GM12878 (cell line): ENCODE measurements around the gene S1PR4. TPM values are rescaled to one million over a fixed set of nuclear protein-coding genes. Genes with fewer than 3 reads are reported as not detected.

ENCODE experiments used
- ATAC-seq: fragments of 200-7000 bp; cut with Tn5 transposase; 3 replicates; pipeline ENCODE4 v1.9.1; 2020; ENCODE audit warnings: mild to moderate bottlenecking, moderate library complexity
- BruUV-seq: library from RNA; stranded (reverse); fragments of 400-500 nt; replicated peaks from 2 replicates; lab custom pipeline; 2021; lab: Mats Ljungman, UMichigan
- CTCF ChIA-PET: fragments of 300-600 bp; sonication (Branson Sonifier 250); formaldehyde crosslinking; extraction: SDS; loops from one replicate; lab custom pipeline; 2021; ENCODE audit warnings: inconsistent platforms; lab: Yijun Ruan, JAX
- POLR2A ChIA-PET: fragments of 350-600 bp; formaldehyde crosslinking; extraction: SDS; loops from one replicate; lab custom pipeline; 2021; ENCODE audit warnings: inconsistent platforms; lab: Charles Lee
- RAD21 ChIA-PET: fragments of 300-600 bp; sonication (Branson Sonifier 250); formaldehyde crosslinking; loops from one replicate; lab custom pipeline; 2023; ENCODE audit warnings: antibody characterized with exemption; ENCODE audit not compliant: unreplicated experiment; lab: Charles Lee
- SMC1A ChIA-PET: fragments of 300-600 bp; sonication (Branson Sonifier 250); formaldehyde crosslinking; loops from one replicate; lab custom pipeline; 2023; ENCODE audit not compliant: unreplicated experiment, uncharacterized antibody; lab: Charles Lee
- DNase-seq: peaks from one replicate; pipeline ENCODE4 v3.0.0-alpha.2; 2011; ENCODE audit warnings: low read depth, low spot score
- FAIRE-seq: peaks from 3 replicates; lab custom pipeline; 2011; peaks lifted over from hg19 to GRCh38; lab: Jason Lieb, UNC
- H2AFZ ChIP-seq: 2 replicates; pipeline ENCODE4 v1.6.0; 2011; ENCODE audit warnings: low read depth, low read length, control low read depth; ENCODE audit not compliant: control insufficient read depth
- H3K27ac ChIP-seq: 2 replicates; pipeline ENCODE4 v1.5.1; 2011; ENCODE audit warnings: control low read depth; ENCODE audit not compliant: control insufficient read depth, insufficient read depth
- H3K27me3 ChIP-seq, 2 experiments: replicated peaks in 1 of 2; 2 replicates each; pipeline versions ENCODE4 v1.6.0 to v1.6.1; 2011; ENCODE audit warnings: low read length in 1 of 2; ENCODE audit not compliant: control insufficient read depth in 2 of 2, insufficient read depth in 2 of 2
- H3K36me3 ChIP-seq, 2 experiments: 2 replicates each; pipeline ENCODE4 v1.5.1; 2011; ENCODE audit warnings: low read length in 1 of 2; ENCODE audit not compliant: control insufficient read depth in 2 of 2, insufficient read depth in 2 of 2
- H3K4me1 ChIP-seq: 2 replicates; pipeline ENCODE4 v1.6.1; 2011; ENCODE audit warnings: mild to moderate bottlenecking, low read length, moderate library complexity, mixed read lengths; ENCODE audit not compliant: control insufficient read depth, insufficient read depth
- H3K4me2 ChIP-seq: 2 replicates; pipeline ENCODE4 v1.6.0; 2011; ENCODE audit warnings: control low read depth; ENCODE audit not compliant: control insufficient read depth, insufficient read depth
- H3K4me3 ChIP-seq: fragments of 200-600 bp; sonication (generic); 2 replicates; pipeline ENCODE4 v1.5.1; 2016
- H3K79me2 ChIP-seq: 2 replicates; pipeline ENCODE4 v1.6.0; 2011; ENCODE audit warnings: low read length; ENCODE audit not compliant: control insufficient read depth, insufficient read depth
- H3K9ac ChIP-seq: 2 replicates; pipeline ENCODE4 v1.8.0; 2011; ENCODE audit warnings: low read length, control low read depth, mixed read lengths; ENCODE audit not compliant: control insufficient read depth, insufficient read depth
- H3K9me3 ChIP-seq: replicated peaks from 3 replicates; pipeline ENCODE4 v1.5.1; 2011; ENCODE audit warnings: mild to moderate bottlenecking, low read length; ENCODE audit not compliant: control insufficient read depth, insufficient read depth
- H4K20me1 ChIP-seq: 2 replicates; pipeline ENCODE4 v1.6.0; 2011; ENCODE audit not compliant: control insufficient read depth, insufficient read depth
- CBFB ChIP-seq: IDR thresholded peaks from 2 replicates; pipeline ENCODE4 v1.6.1; 2016; ENCODE audit warnings: antibody characterized with exemption, low read depth
- CTCF ChIP-seq, 3 experiments: IDR thresholded peaks in 2 of 3; conservative IDR thresholded peaks in 1 of 3; 2 replicates each; pipeline ENCODE4 v1.5.1; 2011; ENCODE audit warnings: low read depth in 3 of 3, low read length in 3 of 3, mild to moderate bottlenecking in 3 of 3, control low read depth in 2 of 3, moderate library complexity in 2 of 3, inconsistent platforms in 1 of 3, mixed read lengths in 1 of 3; ENCODE audit not compliant: control insufficient read depth in 2 of 3, insufficient read depth in 1 of 3; ENCODE audit errors: extremely low read depth in 1 of 3
- HDGF ChIP-seq: fragments of 450-650 bp; IDR thresholded peaks from 2 replicates; pipeline ENCODE4 v1.6.1; 2016; ENCODE audit warnings: antibody characterized with exemption
- RBBP5 ChIP-seq: fragments of 200-600 bp; sonication (generic); conservative IDR thresholded peaks from 2 replicates; pipeline ENCODE4 v1.6.1; 2016
- SIX5 ChIP-seq: IDR thresholded peaks from 2 replicates; pipeline ENCODE4 v1.6.1; 2011; ENCODE audit warnings: mild to moderate bottlenecking, low read depth, low read length, moderate library complexity; ENCODE audit not compliant: severe bottlenecking
- SMAD5 ChIP-seq: IDR thresholded peaks from 2 replicates; pipeline ENCODE4 v1.6.1; 2016; ENCODE audit warnings: antibody characterized with exemption, low read depth
- STAT1 ChIP-seq: fragments of 450-650 bp; conservative IDR thresholded peaks from 2 replicates; pipeline ENCODE4 v1.6.1; 2014; ENCODE audit warnings: antibody characterized with exemption, mild to moderate bottlenecking
- TCF7 ChIP-seq: IDR thresholded peaks from 2 replicates; pipeline ENCODE4 v1.6.1; 2014; ENCODE audit warnings: antibody characterized with exemption, borderline replicate concordance
- YY1 ChIP-seq: IDR thresholded peaks from 2 replicates; pipeline ENCODE4 v1.6.1; 2011; ENCODE audit warnings: low read depth, mild to moderate bottlenecking, low read length
- ZSCAN29 ChIP-seq: fragments of 450-650 bp; IDR thresholded peaks from 2 replicates; pipeline ENCODE4 v1.6.1; 2017; ENCODE audit warnings: mild to moderate bottlenecking, moderate library complexity
- WGBS: methylation state at CpG from one replicate; pipeline ENCODE4 v1.1.6; 2016; ENCODE audit warnings: low lambda C conversion rate; ENCODE audit not compliant: insufficient replicate concordance, insufficient coverage; ENCODE audit errors: missing lambda C conversion rate; 5-methylcytosine and 5-hydroxymethylcytosine counted together
- in situ Hi-C: fragments of 300-500 bp; cut with MboI; formaldehyde crosslinking; loops from 9 replicates; pipeline ENCODE4 v1.14.3; 2018; ENCODE audit warnings: mixed read lengths
- intact Hi-C: fragments of 100-400 bp; cut with micrococcal nuclease; formaldehyde crosslinking; loops from one replicate; pipeline ENCODE4 v1.14.2; 2022; ENCODE audit not compliant: unreplicated experiment
- polyA plus RNA-seq, 11 experiments: library from polyadenylated mRNA; depleted of rRNA in 4 of 11; unstranded in 6 of 11; stranded (reverse) in 5 of 11; fragments of >200 nt; fragmentation: Nextera tagmentation in 4 of 11; fragmentation: Illumina TruSeq in 1 of 11; extraction: Ambion mirVana in 4 of 11; extraction: Trizol in 1 of 11; gene quantifications; 1 replicate in 1 of 11; 2 replicates in 10 of 11; pipeline versions ENCODE4 v1.2.1 to v1.2.3, GENCODE V29; 2011 to 2016; ENCODE audit warnings: inconsistent platforms in 2 of 11, missing spikeins in 2 of 11, low read depth in 1 of 11
- total RNA-seq, 4 experiments: library from RNA; depleted of rRNA in 3 of 4; stranded (reverse); fragments of >200 nt in 3 of 4; fragmentation: Illumina TruSeq in 1 of 4; extraction: Trizol in 1 of 4; gene quantifications; 2 replicates each; pipeline versions ENCODE4 v1.2.1 to v1.2.3, GENCODE V29; 2013 to 2021
- TF ChIP-seq, protein P1 (sequence below): IDR thresholded peaks from 2 replicates; pipeline ENCODE4 v1.6.1; 2011; ENCODE audit warnings: low read depth, low read length, improper control_type of control experiment, borderline replicate concordance
- TF ChIP-seq, protein P2 (sequence below): fragments of 450-650 bp; formaldehyde crosslinking; IDR thresholded peaks from 2 replicates; pipeline ENCODE4 v1.5.0; 2022; ENCODE audit warnings: mild to moderate bottlenecking, missing genetic modification characterization
- TF ChIP-seq, protein P3 (sequence below): fragments of 450-650 bp; IDR thresholded peaks from 2 replicates; pipeline ENCODE4 v1.6.1; 2017; ENCODE audit warnings: mild to moderate bottlenecking, moderate library complexity

Gene S1PR4
- total and polyA plus RNA-seq, 10 of the 15 experiments (the other 5 are each of a cell fraction or from before 2014, with no cell fraction given): 0.19 to 57.7 (median 32.4) TPM; not detected in 1

DNA sequence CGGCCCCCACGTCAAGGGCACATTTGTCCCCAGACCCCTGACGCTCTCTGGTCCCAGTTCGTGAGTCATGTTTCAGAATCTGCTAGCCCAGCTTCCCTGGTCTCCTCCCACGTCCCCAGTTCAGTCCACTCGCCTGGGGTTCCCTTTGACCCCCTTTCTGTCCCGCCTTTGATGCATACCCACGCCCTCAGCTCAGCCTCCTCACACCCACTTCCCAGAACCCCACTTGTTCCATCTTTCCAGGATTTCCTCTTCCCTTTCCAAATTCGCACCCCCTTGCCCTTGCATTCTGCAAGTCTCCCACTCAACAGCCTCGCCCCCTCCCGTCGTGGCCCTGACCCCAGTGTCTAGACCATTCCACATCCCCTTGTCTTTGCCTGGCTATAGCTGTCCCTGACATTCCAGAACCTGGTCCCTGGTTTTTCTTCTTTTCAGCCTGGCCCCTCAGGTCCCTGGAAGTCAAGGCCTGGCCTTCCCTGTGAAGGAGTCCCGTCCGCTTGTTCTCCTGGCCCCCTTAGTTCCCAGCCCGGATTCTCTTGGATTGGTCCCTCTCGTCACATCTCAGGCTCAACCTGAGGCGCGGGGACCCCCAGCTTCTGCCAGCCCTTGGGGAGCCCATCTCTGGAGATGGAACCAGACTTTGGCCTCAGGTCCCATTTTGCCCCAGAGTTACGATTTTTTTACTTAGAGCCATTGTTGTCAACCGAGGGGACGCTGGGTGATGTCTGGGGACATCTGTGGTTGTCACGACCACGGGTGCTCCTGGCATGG lies 8.5 kb downstream of the S1PR4 start:
- peaks cover 14% of the 10 kb centered on the region for H3K4me1 ChIP-seq
- no peak for TF ChIP-seq RBBP5
- TF ChIP-seq CTCF (IDR thresholded peaks at IDR 0.05 in 2 of 3, conservative IDR thresholded peaks at IDR 0.05 in 1 of 3; ENCODE audit: control insufficient read depth in 2 of 3, extremely low read depth in 1 of 3, insufficient read depth in 1 of 3, low read depth in 3 of 3, low read length in 3 of 3): no peak
- TF ChIP-seq HDGF: no peak
- no peak for TF ChIP-seq TCF7
- TF ChIP-seq, protein P1, sequence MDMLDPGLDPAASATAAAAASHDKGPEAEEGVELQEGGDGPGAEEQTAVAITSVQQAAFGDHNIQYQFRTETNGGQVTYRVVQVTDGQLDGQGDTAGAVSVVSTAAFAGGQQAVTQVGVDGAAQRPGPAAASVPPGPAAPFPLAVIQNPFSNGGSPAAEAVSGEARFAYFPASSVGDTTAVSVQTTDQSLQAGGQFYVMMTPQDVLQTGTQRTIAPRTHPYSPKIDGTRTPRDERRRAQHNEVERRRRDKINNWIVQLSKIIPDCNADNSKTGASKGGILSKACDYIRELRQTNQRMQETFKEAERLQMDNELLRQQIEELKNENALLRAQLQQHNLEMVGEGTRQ: no peak
- no peak for TF ChIP-seq ZSCAN29
- no peak for TF ChIP-seq YY1
- no peak for TF ChIP-seq SMAD5
- TF ChIP-seq, protein P2, sequence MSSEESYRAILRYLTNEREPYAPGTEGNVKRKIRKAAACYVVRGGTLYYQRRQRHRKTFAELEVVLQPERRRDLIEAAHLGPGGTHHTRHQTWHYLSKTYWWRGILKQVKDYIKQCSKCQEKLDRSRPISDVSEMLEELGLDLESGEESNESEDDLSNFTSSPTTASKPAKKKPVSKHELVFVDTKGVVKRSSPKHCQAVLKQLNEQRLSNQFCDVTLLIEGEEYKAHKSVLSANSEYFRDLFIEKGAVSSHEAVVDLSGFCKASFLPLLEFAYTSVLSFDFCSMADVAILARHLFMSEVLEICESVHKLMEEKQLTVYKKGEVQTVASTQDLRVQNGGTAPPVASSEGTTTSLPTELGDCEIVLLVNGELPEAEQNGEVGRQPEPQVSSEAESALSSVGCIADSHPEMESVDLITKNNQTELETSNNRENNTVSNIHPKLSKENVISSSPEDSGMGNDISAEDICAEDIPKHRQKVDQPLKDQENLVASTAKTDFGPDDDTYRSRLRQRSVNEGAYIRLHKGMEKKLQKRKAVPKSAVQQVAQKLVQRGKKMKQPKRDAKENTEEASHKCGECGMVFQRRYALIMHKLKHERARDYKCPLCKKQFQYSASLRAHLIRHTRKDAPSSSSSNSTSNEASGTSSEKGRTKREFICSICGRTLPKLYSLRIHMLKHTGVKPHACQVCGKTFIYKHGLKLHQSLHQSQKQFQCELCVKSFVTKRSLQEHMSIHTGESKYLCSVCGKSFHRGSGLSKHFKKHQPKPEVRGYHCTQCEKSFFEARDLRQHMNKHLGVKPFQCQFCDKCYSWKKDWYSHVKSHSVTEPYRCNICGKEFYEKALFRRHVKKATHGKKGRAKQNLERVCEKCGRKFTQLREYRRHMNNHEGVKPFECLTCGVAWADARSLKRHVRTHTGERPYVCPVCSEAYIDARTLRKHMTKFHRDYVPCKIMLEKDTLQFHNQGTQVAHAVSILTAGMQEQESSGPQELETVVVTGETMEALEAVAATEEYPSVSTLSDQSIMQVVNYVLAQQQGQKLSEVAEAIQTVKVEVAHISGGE (CRISPR knock-in tag): no peak
- no peak for TF ChIP-seq SIX5
- TF ChIP-seq, protein P3, sequence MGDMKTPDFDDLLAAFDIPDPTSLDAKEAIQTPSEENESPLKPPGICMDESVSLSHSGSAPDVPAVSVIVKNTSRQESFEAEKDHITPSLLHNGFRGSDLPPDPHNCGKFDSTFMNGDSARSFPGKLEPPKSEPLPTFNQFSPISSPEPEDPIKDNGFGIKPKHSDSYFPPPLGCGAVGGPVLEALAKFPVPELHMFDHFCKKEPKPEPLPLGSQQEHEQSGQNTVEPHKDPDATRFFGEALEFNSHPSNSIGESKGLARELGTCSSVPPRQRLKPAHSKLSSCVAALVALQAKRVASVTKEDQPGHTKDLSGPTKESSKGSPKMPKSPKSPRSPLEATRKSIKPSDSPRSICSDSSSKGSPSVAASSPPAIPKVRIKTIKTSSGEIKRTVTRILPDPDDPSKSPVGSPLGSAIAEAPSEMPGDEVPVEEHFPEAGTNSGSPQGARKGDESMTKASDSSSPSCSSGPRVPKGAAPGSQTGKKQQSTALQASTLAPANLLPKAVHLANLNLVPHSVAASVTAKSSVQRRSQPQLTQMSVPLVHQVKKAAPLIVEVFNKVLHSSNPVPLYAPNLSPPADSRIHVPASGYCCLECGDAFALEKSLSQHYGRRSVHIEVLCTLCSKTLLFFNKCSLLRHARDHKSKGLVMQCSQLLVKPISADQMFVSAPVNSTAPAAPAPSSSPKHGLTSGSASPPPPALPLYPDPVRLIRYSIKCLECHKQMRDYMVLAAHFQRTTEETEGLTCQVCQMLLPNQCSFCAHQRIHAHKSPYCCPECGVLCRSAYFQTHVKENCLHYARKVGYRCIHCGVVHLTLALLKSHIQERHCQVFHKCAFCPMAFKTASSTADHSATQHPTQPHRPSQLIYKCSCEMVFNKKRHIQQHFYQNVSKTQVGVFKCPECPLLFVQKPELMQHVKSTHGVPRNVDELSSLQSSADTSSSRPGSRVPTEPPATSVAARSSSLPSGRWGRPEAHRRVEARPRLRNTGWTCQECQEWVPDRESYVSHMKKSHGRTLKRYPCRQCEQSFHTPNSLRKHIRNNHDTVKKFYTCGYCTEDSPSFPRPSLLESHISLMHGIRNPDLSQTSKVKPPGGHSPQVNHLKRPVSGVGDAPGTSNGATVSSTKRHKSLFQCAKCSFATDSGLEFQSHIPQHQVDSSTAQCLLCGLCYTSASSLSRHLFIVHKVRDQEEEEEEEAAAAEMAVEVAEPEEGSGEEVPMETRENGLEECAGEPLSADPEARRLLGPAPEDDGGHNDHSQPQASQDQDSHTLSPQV: no peak
- TF ChIP-seq CBFB: no peak
- TF ChIP-seq STAT1: no peak

More for the DNA sequence above, 8.5 kb downstream of the S1PR4 start:
- POLR2A ChIA-PET: interaction anchor here (0.9 to 1.2 kb wide), 2 partner anchors 10 to 237 kb away, joined by 3 to 5 read pairs; no protein-coding TSS in a partner anchor
- H3K4me3 ChIP-seq: peak overlapping the region; percentile 76
- FAIRE-seq (no peak), ATAC-seq (no peak), DNase-seq (no peak)
- H2AFZ ChIP-seq: no peak overlapping the region
- intact Hi-C loops (no loop called here), in situ Hi-C loops (no loop called here)
- peaks cover 0 to 3% of the 10 kb centered on the region in 2 experiments; a peak in 1 of 4 replicates for H3K36me3 ChIP-seq
- SMC1A ChIA-PET: no interaction called here
- RAD21 ChIA-PET: interaction anchor here (0.9 kb wide), 1 partner anchor 237 kb away, joined by 3 read pairs; no protein-coding TSS in a partner anchor
- CTCF ChIA-PET: interaction anchor here (0.6 to 1.1 kb wide), 2 partner anchors 23 to 101 kb away, joined by 3 read pairs; no protein-coding TSS in a partner anchor
- WGBS: 55% methylated on average over 23 of the region's 23 CpGs
- H3K4me2 ChIP-seq: peak overlapping the region; percentile 99
- peaks cover 56% of the 10 kb centered on the region for H3K79me2 ChIP-seq
- H3K27me3 ChIP-seq: no peaks in the 10 kb centered on the region
- no peaks in the 10 kb centered on the region for H4K20me1 ChIP-seq
- peak overlapping the region; percentile 94 for H3K27ac ChIP-seq
- H3K9ac ChIP-seq: peak overlapping the region; percentile 91
- BruUV-seq: TSS peak; percentile 32
- H3K9me3 ChIP-seq: no peaks in the 10 kb centered on the region
